MCF 10A (cell line): ENCODE data around the gene DNM3. TPM values are rescaled to one million over a fixed set of nuclear protein-coding genes. Genes with fewer than 3 reads are reported as not detected.
"Not testable (repeated sequence)": the region's sequence is repeated elsewhere in the genome, so short reads cannot be mapped to it uniquely, and the experiment has no call there.

Experiments
- BruUV-seq: library from RNA; stranded (reverse); fragments of 400-500 nt; replicated peaks from 2 replicates; lab custom pipeline; 2021; lab: Mats Ljungman, UMichigan
- CTCF ChIA-PET: fragments of 300-600 bp; sonication (Branson Sonifier 250); formaldehyde crosslinking; extraction: SDS; loops from one replicate; lab custom pipeline; 2021; ENCODE audit warnings: antibody characterized with exemption, inconsistent platforms; lab: Yijun Ruan, JAX
- POLR2A ChIA-PET: fragments of 300-600, 350-650 bp; sonication (Branson Sonifier 250); formaldehyde crosslinking; extraction: SDS; loops from one replicate; lab custom pipeline; 2020; ENCODE audit warnings: antibody characterized with exemption, inconsistent platforms; lab: Yijun Ruan, JAX
- DNase-seq: peaks from one replicate; pipeline ENCODE4 v3.0.0-alpha.2; 2018; ENCODE audit not compliant: unreplicated experiment
- H3K27ac Mint-ChIP-seq: one replicate; pipeline ENCODE4 v1.8.0; 2022; ENCODE audit warnings: mild to moderate bottlenecking, low read depth, mixed read lengths; ENCODE audit not compliant: unreplicated experiment
- H3K27me3 Mint-ChIP-seq: one replicate; pipeline ENCODE4 v1.8.0; 2022; ENCODE audit warnings: mixed read lengths; ENCODE audit not compliant: insufficient read depth, unreplicated experiment
- H3K36me3 Mint-ChIP-seq: one replicate; pipeline ENCODE4 v1.8.0; 2022; ENCODE audit warnings: mild to moderate bottlenecking, moderate library complexity, mixed read lengths; ENCODE audit not compliant: insufficient read depth, unreplicated experiment
- H3K4me1 Mint-ChIP-seq: one replicate; pipeline ENCODE4 v1.8.0; 2022; ENCODE audit warnings: mixed read lengths; ENCODE audit not compliant: insufficient read depth, unreplicated experiment
- H3K4me3 Mint-ChIP-seq: one replicate; pipeline ENCODE4 v1.8.0; 2022; ENCODE audit warnings: mild to moderate bottlenecking, moderate library complexity, mixed read lengths; ENCODE audit not compliant: unreplicated experiment
- H3K9me3 Mint-ChIP-seq: one replicate; pipeline ENCODE4 v1.8.0; 2022; ENCODE audit warnings: mixed read lengths; ENCODE audit not compliant: unreplicated experiment
- CTCF ChIP-seq: fragments of 200-600 bp; IDR thresholded peaks from one replicate; pipeline ENCODE4 v1.8.0; 2022; ENCODE audit warnings: antibody characterized with exemption, mild to moderate bottlenecking; ENCODE audit not compliant: unreplicated experiment
- intact Hi-C: fragments of 100-400 bp; cut with micrococcal nuclease; formaldehyde crosslinking; loops from 2 replicates; pipeline ENCODE4 v1.14.1; 2022
- total RNA-seq: library from RNA; stranded (reverse); gene quantifications from 2 replicates; pipeline ENCODE4 v1.2.3, GENCODE V29; 2022

DNM3 gene
- total RNA-seq, 1 experiment from 2014 or later = 0.68 TPM

GRCh38 chr1:172431721-172432192 is 590.5 kb downstream of the DNM3 start:
- ChIA-PET CTCF (interaction anchor here (0.6 to 13.0 kb wide), 18 partner anchors 10 to 631 kb away, joined by 3 to 183 read pairs (median 4); partner anchors contain the start of gene PIGC), POLR2A (interaction anchor here (0.9 to 1.3 kb wide), 3 partner anchors 8 to 101 kb away, joined by 3 to 5 read pairs (median 3); partner anchors contain the start of gene SUCO)
- no peak for TF ChIP-seq CTCF
- BruUV-seq = no TSS peak
- no peak overlapping the region for H3K27ac Mint-ChIP-seq
- H3K4me1 Mint-ChIP-seq = peaks cover 5% of the 10 kb centered on the region
- H3K36me3 Mint-ChIP-seq = peaks cover 7% of the 10 kb centered on the region
- DNase-seq = peak; percentile 79
- H3K4me3 Mint-ChIP-seq = no peak overlapping the region
- H3K27me3 Mint-ChIP-seq = no peaks in the 10 kb centered on the region
- peaks cover 7% of the 10 kb centered on the region for H3K9me3 Mint-ChIP-seq
- intact Hi-C loops = no loop called here

- H3K27ac Mint-ChIP-seq, DNase-seq, intact Hi-C loops, BruUV-seq, H3K27me3 Mint-ChIP-seq, H3K4me3 Mint-ChIP-seq, POLR2A ChIA-PET, H3K9me3 Mint-ChIP-seq: not testable (repeated sequence)
- CTCF ChIA-PET = interaction anchor here (10.2 kb wide), 1 partner anchor 7 kb away, joined by 183 read pairs; no protein-coding TSS in a partner anchor
- H3K4me1 Mint-ChIP-seq = peaks cover 19% of the 10 kb centered on the region
- peaks cover 21% of the 10 kb centered on the region for H3K36me3 Mint-ChIP-seq
These were observed 595.9 kb downstream of the DNM3 start for GRCh38 chr1:172437183-172437582.

- no TSS peak for BruUV-seq
- peaks cover 29% of the 10 kb centered on the region for H3K4me1 Mint-ChIP-seq
- H3K36me3 Mint-ChIP-seq = peaks cover 19% of the 10 kb centered on the region
- intact Hi-C loops = no loop called here
- CTCF ChIA-PET = interaction anchor here (0.6 to 10.2 kb wide), 13 partner anchors 8 to 1397 kb away, joined by 3 to 183 read pairs (median 9); no protein-coding TSS in a partner anchor
- no peaks in the 10 kb centered on the region for H3K27me3 Mint-ChIP-seq
- peak overlapping the region; percentile 92 for H3K27ac Mint-ChIP-seq
- no peak for DNase-seq
- POLR2A ChIA-PET = interaction anchor here (0.5 to 1.0 kb wide), 4 partner anchors 24 to 106 kb away, joined by 3 read pairs; no protein-coding TSS in a partner anchor
- peak overlapping the region; percentile 85 for H3K4me3 Mint-ChIP-seq
- TF ChIP-seq CTCF = no peak
- H3K9me3 Mint-ChIP-seq = no peaks in the 10 kb centered on the region
These were observed 601.1 kb downstream of the DNM3 start for GRCh38 chr1:172442404-172442803.

GRCh38 chr1:172442843-172443565 is 601.7 kb downstream of the DNM3 start:
- peaks cover 29% of the 10 kb centered on the region for H3K4me1 Mint-ChIP-seq
- ChIA-PET POLR2A (interaction anchor here (0.5 to 1.6 kb wide), 12 partner anchors 8 to 120 kb away, joined by 3 to 4 read pairs (median 3); partner anchors contain the start of gene SUCO), CTCF (interaction anchor here (0.6 to 10.2 kb wide), 39 partner anchors 10 to 1072 kb away, joined by 3 to 183 read pairs (median 4); partner anchors contain the start of genes C1orf105, DNM3 and SUCO)
- no peaks in the 10 kb centered on the region for H3K27me3 Mint-ChIP-seq
- H3K4me3 Mint-ChIP-seq = peak overlapping the region; percentile 85
- peaks cover 19% of the 10 kb centered on the region for H3K36me3 Mint-ChIP-seq
- BruUV-seq = no TSS peak
- DNase-seq = no peak
- peak overlapping the region; percentile 92 for H3K27ac Mint-ChIP-seq
- no peaks in the 10 kb centered on the region for H3K9me3 Mint-ChIP-seq
- intact Hi-C loops = no loop called here
- no peak for TF ChIP-seq CTCF
